Kidney tubule cell (primary cell): Measurements from ENCODE around the gene ARL14EPL.
A peak's percentile ranks its signal among the peaks of the same experiment; 100 is the strongest.

ENCODE experiments used
- DNase-seq: peaks from one replicate; pipeline ENCODE4 v3.0.0-alpha.2; 2018; ENCODE audit warnings: low spot score

The ARL14EPL gene

GRCh38 chr5:116032094-116032517 is at the start of gene ARL14EPL:
ARL14EPL (plus strand) TSS chr5:116032472; CDS start chr5:116051466, 18,994 bp downstream.
- DNase-seq, result peak; percentile 85

GRCh38 chr5:115983519-115983918 is 48.8 kb upstream of the ARL14EPL start:
- no peak for DNase-seq

- DNase-seq, result peak; percentile 22
Observed at GRCh38 chr5:115985802-115986757, 46.2 kb upstream of the ARL14EPL start.

- DNase-seq, result no peak
Observed at GRCh38 chr5:115988002-115988401, 44.3 kb upstream of the ARL14EPL start.

GRCh38 chr5:115992848-115993350 is 39.4 kb upstream of the ARL14EPL start:
- DNase-seq, result no peak

- DNase-seq, result no peak
Observed at GRCh38 chr5:115995351-115995750, 36.9 kb upstream of the ARL14EPL start.

- no peak for DNase-seq
Observed at GRCh38 chr5:116002116-116002906, 30.0 kb upstream of the ARL14EPL start.

GRCh38 chr5:116004248-116004647 is 28.0 kb upstream of the ARL14EPL start:
- DNase-seq, result no peak

GRCh38 chr5:116009806-116010205 is 22.5 kb upstream of the ARL14EPL start:
- DNase-seq, result no peak

GRCh38 chr5:116011046-116011445 is 21.2 kb upstream of the ARL14EPL start:
- no peak for DNase-seq

- peak; percentile 9 for DNase-seq
Observed at GRCh38 chr5:116013207-116013785, 19.0 kb upstream of the ARL14EPL start.

- DNase-seq, result no peak
Observed at GRCh38 chr5:116013936-116014335, 18.3 kb upstream of the ARL14EPL start.

- no peak for DNase-seq
Observed at GRCh38 chr5:116023619-116024018, 8.7 kb upstream of the ARL14EPL start.

GRCh38 chr5:116025866-116026265 is 6.4 kb upstream of the ARL14EPL start:
- no peak for DNase-seq

- no peak for DNase-seq
Observed at GRCh38 chr5:116032991-116033390, 719 bp downstream of the ARL14EPL start.

- DNase-seq, result peak; percentile 93
Observed at GRCh38 chr5:116035123-116035522, 2.9 kb downstream of the ARL14EPL start.

GRCh38 chr5:116037236-116037822 is 5.1 kb downstream of the ARL14EPL start:
- DNase-seq, result peak; percentile 30

GRCh38 chr5:116038817-116039216 is 6.5 kb downstream of the ARL14EPL start:
- DNase-seq, result no peak

GRCh38 chr5:116042375-116042774 is 10.1 kb downstream of the ARL14EPL start:
- no peak for DNase-seq

- DNase-seq, result no peak
Observed at GRCh38 chr5:116044073-116044472, 11.8 kb downstream of the ARL14EPL start.

- DNase-seq, result peak; percentile 6
Observed at GRCh38 chr5:116045821-116046220, 13.5 kb downstream of the ARL14EPL start.

GRCh38 chr5:116046261-116046660 is 14.0 kb downstream of the ARL14EPL start:
- no peak for DNase-seq
